NCI-H2196 (cell line): Measurements from ENCODE around the gene ENTHD1.
"Not testable (repeated sequence)": the region's sequence is repeated elsewhere in the genome, so short reads cannot be mapped to it uniquely, and the experiment has no call there.

Experiments
- DNase-seq: peaks from one replicate; lab custom pipeline; 2025; ENCODE audit not compliant: unreplicated experiment; lab: John Stamatoyannopoulos, UW

ENTHD1 gene

GRCh38 chr22:39735776-39736175 is 157.8 kb downstream of the ENTHD1 start:
- DNase-seq: no peak

GRCh38 chr22:39734866-39735265 is 158.7 kb downstream of the ENTHD1 start:
- DNase-seq: no peak

GRCh38 chr22:39734046-39734445 is 159.5 kb downstream of the ENTHD1 start:
- not testable (repeated sequence) for DNase-seq

GRCh38 chr22:39733191-39733590 is 160.4 kb downstream of the ENTHD1 start:
- DNase-seq: no peak

- no peak for DNase-seq
Measured at GRCh38 chr22:39732625-39733024, 160.9 kb downstream of the ENTHD1 start.

- DNase-seq: no peak
Measured at GRCh38 chr22:39731881-39732555, 161.5 kb downstream of the ENTHD1 start.

GRCh38 chr22:39731481-39731880 is 162.1 kb downstream of the ENTHD1 start:
- no peak for DNase-seq

GRCh38 chr22:39729141-39729934 is 164.2 kb downstream of the ENTHD1 start:
- DNase-seq: no peak

GRCh38 chr22:39728236-39728860 is 165.2 kb downstream of the ENTHD1 start:
- no peak for DNase-seq

- no peak for DNase-seq
Measured at GRCh38 chr22:39727541-39727940, 166.0 kb downstream of the ENTHD1 start.

GRCh38 chr22:39725351-39726035 is 168.1 kb downstream of the ENTHD1 start:
- no peak for DNase-seq

- DNase-seq: no peak
Measured at GRCh38 chr22:39724857-39725256, 168.7 kb downstream of the ENTHD1 start.

- no peak for DNase-seq
Measured at GRCh38 chr22:39724390-39724789, 169.2 kb downstream of the ENTHD1 start.

GRCh38 chr22:39723899-39724351 is 169.6 kb downstream of the ENTHD1 start:
- no peak for DNase-seq

GRCh38 chr22:39723463-39723862 is 170.1 kb downstream of the ENTHD1 start:
- DNase-seq: no peak

GRCh38 chr22:39722501-39722900 is 171.1 kb downstream of the ENTHD1 start:
- DNase-seq: no peak

GRCh38 chr22:39722032-39722325 is 171.6 kb downstream of the ENTHD1 start:
- no peak for DNase-seq

GRCh38 chr22:39721206-39722031 is 172.1 kb downstream of the ENTHD1 start:
- DNase-seq: no peak

- DNase-seq: no peak
Measured at GRCh38 chr22:39719559-39720450, 173.8 kb downstream of the ENTHD1 start.
